Astrocyte (in vitro differentiated cells and primary cell): ENCODE measurements around the gene SERPINB11.

ENCODE experiments used
- CTCF ChIP-seq: IDR thresholded peaks from 2 replicates; pipeline ENCODE4 v1.5.1; 2011; ENCODE audit warnings: low read depth, mild to moderate bottlenecking, inconsistent platforms, low read length, moderate library complexity; ENCODE audit not compliant: insufficient read depth
- EZH2 ChIP-seq: IDR thresholded peaks from 2 replicates; pipeline ENCODE4 v1.6.1; 2012; ENCODE audit warnings: mild to moderate bottlenecking, low read length, inconsistent platforms; ENCODE audit not compliant: insufficient read depth

- TF ChIP-seq CTCF (no peak), EZH2 (no peak)
Observed at GRCh38 chr18:63697097-63697660, 5.6 kb upstream of the SERPINB11 start.
